Mucosa of descending colon (tissue), 3 donors: ENCODE measurements around the gene NUCKS1. TPM values are rescaled to one million over a fixed set of nuclear protein-coding genes. Genes with fewer than 3 reads are reported as not detected.

Experiments
- ATAC-seq: fragments of 200-7000 bp; cut with Tn5 transposase; one replicate; pipeline ENCODE4 v1.9.1; 2020; ENCODE audit warnings: mild to moderate bottlenecking, moderate library complexity
- DNase-seq, 3 donors: peaks; one replicate each; pipeline ENCODE4 v3.0.0-alpha.2; 2020
- H3K36me3 ChIP-seq: fragments of 200-600 bp; one replicate; pipeline ENCODE4 v1.8.0; 2021; ENCODE audit warnings: low read depth, mild to moderate bottlenecking
- H3K4me1 ChIP-seq: fragments of 200-600 bp; one replicate; pipeline ENCODE4 v1.8.0; 2021; ENCODE audit warnings: low read depth, mild to moderate bottlenecking
- H3K4me3 ChIP-seq: fragments of 200-600 bp; one replicate; pipeline ENCODE4 v1.8.0; 2021; ENCODE audit warnings: mild to moderate bottlenecking
- H3K9me3 ChIP-seq: fragments of 200-600 bp; one replicate; pipeline ENCODE4 v1.8.0; 2021; ENCODE audit warnings: mild to moderate bottlenecking
- CTCF ChIP-seq: fragments of 200-600 bp; IDR thresholded peaks from one replicate; pipeline ENCODE4 v1.8.0; 2022; ENCODE audit warnings: antibody characterized with exemption, mild to moderate bottlenecking
- intact Hi-C, 2 donors: fragments of 100-400 bp; cut with DNase I in 1 of 2; cut with micrococcal nuclease in 1 of 2; formaldehyde crosslinking; loops; one replicate each; pipeline versions ENCODE4 v1.11.0 to v1.11.1; 2022; cut with DNase I, micrococcal nuclease
- total RNA-seq, 3 donors: library from RNA; stranded (reverse); fragmentation: NEBNext Ultra II Directional in 2 of 3; extraction: Animal tissue kit (Norgen Biotek cat#: 25700) in 2 of 3; gene quantifications; one replicate each; pipeline versions ENCODE4 v1.2.1 to v1.2.4, GENCODE V29; 2021 to 2023
- donor health status: DM: no; HTN: no; CAD: no; lungs with moderate emphysema.
- donor health status: DM: no; HTN: no; CAD: no.
- donor health status: DM: no; HTN: yes; CAD: no.

The NUCKS1 gene
- total RNA-seq, 3 donors from 2014 or later: 52.7 to 140 (median 103) TPM

- H3K9me3 ChIP-seq: no peaks in the 10 kb centered on the region
- no peaks in the 10 kb centered on the region for H3K4me1 ChIP-seq
- TF ChIP-seq CTCF: no peak
- ATAC-seq (no peak), DNase-seq (no peak)
- no peak overlapping the region for H3K4me3 ChIP-seq
- no peaks in the 10 kb centered on the region for H3K36me3 ChIP-seq
- intact Hi-C loops: no loop called here
Observed at GRCh38 chr1:205769641-205770365, 19.8 kb upstream of the NUCKS1 start.

- Histone ChIP-seq H3K4me1 (no peaks in the 10 kb centered on the region), H3K36me3 (no peaks in the 10 kb centered on the region), H3K9me3 (no peaks in the 10 kb centered on the region), H3K4me3 (no peak overlapping the region)
- ATAC-seq (no peak), DNase-seq (no peak)
- TF ChIP-seq CTCF: no peak
- intact Hi-C loops: no loop called here
Observed at GRCh38 chr1:205767248-205767647, 17.3 kb upstream of the NUCKS1 start.

GRCh38 chr1:205766570-205766969, 16.6 kb upstream of the NUCKS1 start:
- Histone ChIP-seq H3K4me1 (no peaks in the 10 kb centered on the region), H3K9me3 (no peaks in the 10 kb centered on the region), H3K4me3 (no peak overlapping the region), H3K36me3 (no peaks in the 10 kb centered on the region)
- ATAC-seq (no peak), DNase-seq (no peak)
- TF ChIP-seq CTCF: no peak
- intact Hi-C loops: no loop called here

- intact Hi-C loops: no loop called here
- ATAC-seq (no peak), DNase-seq (no peak)
- Histone ChIP-seq H3K4me1 (no peaks in the 10 kb centered on the region), H3K4me3 (no peak overlapping the region), H3K9me3 (no peaks in the 10 kb centered on the region), H3K36me3 (no peaks in the 10 kb centered on the region)
- TF ChIP-seq CTCF: no peak
Observed at GRCh38 chr1:205766038-205766437, 16.1 kb upstream of the NUCKS1 start.

GRCh38 chr1:205764578-205764977, 14.6 kb upstream of the NUCKS1 start:
- Histone ChIP-seq H3K4me1 (no peaks in the 10 kb centered on the region), H3K9me3 (no peaks in the 10 kb centered on the region), H3K36me3 (no peaks in the 10 kb centered on the region), H3K4me3 (no peak overlapping the region)
- intact Hi-C loops: no loop called here
- TF ChIP-seq CTCF: no peak
- DNase-seq (no peak), ATAC-seq (no peak)

- intact Hi-C loops: no loop called here
- no peaks in the 10 kb centered on the region for H3K4me1 ChIP-seq
- no peak for TF ChIP-seq CTCF
- DNase-seq: no peak
- no peak overlapping the region for H3K4me3 ChIP-seq
- ATAC-seq: no peak
- no peaks in the 10 kb centered on the region for H3K9me3 ChIP-seq
- H3K36me3 ChIP-seq: no peaks in the 10 kb centered on the region
Observed at GRCh38 chr1:205763980-205764379, 14.0 kb upstream of the NUCKS1 start.
